Measurements from ENCODE around the gene BEST4. TPM values are rescaled to one million over a fixed set of nuclear protein-coding genes. Genes with fewer than 3 reads are reported as not detected.

Gene BEST4
- total RNA-seq, 4 donors from 2014 or later: 0.32 TPM; not detected in 3

Other genes starting within 250 kb of the BEST4 start
- 1 to 10 TPM; 2.6 to 5.9 (median 4.2) TPM for gene TMEM53, start 113.7 kb downstream of the BEST4 start, total RNA-seq
- gene ARMH1, start 113.5 kb downstream of the BEST4 start, total RNA-seq: under 1 TPM in 1 of 4 donors, not detected in 3; 0.78 TPM
- not detected for gene RNU5D-1, start 57.0 kb downstream of the BEST4 start, total RNA-seq
- under 1 TPM in 2 of 4 donors, not detected in 2; 0.46 to 0.55 TPM for gene KIF2C, start 48.3 kb downstream of the BEST4 start, total RNA-seq
- 1,000 to 10,000 TPM; 1,137 to 2,085 (median 1,818) TPM for gene RPS8, start 12.6 kb downstream of the BEST4 start, total RNA-seq
- gene PLK3, start 12.2 kb upstream of the BEST4 start, total RNA-seq: 1 to 10 TPM; 1.6 to 4.3 (median 3.6) TPM
- gene DYNLT4, start 19.2 kb upstream of the BEST4 start, total RNA-seq: not detected
- 1 to 10 TPM in 1 of 4 donors, under 1 TPM in 2, not detected in 1; 0.71 to 1.4 (median 0.91) TPM for gene BTBD19, start 20.4 kb upstream of the BEST4 start, total RNA-seq
- gene PTCH2, start 55.1 kb upstream of the BEST4 start, total RNA-seq: under 1 TPM; 0.10 to 0.56 (median 0.20) TPM
- gene EIF2B3, start 198.4 kb upstream of the BEST4 start, total RNA-seq: 10 to 100 TPM; 33.0 to 60.6 (median 54.7) TPM
- 10 to 100 TPM; 29.2 to 91.0 (median 47.0) TPM for gene HECTD3, start 223.2 kb upstream of the BEST4 start, total RNA-seq
- gene UROD, start 224.1 kb upstream of the BEST4 start, total RNA-seq: 10 to 100 TPM; 42.6 to 68.8 (median 61.7) TPM